ENCODE results near the gene LIN28A.

- TF ChIP-seq CTCF (IDR thresholded peaks at IDR 0.05; ENCODE audit: low read depth, low read length, missing input control) (no peak), GABPA (IDR thresholded peaks at IDR 0.05 in 1 of 2, conservative IDR thresholded peaks at IDR 0.05 in 1 of 2) (no peak), HNF4A (conservative IDR thresholded peaks at IDR 0.05) (no peak), TAF1 (conservative IDR thresholded peaks at IDR 0.05) (no peak), RXRA (IDR thresholded peaks at IDR 0.05) (no peak), REST (IDR thresholded peaks at IDR 0.05) (no peak), SP1 (IDR thresholded peaks at IDR 0.05) (no peak), ZBTB33 (IDR thresholded peaks at IDR 0.05) (no peak), JUND (IDR thresholded peaks at IDR 0.05) (no peak), EGR1 (IDR thresholded peaks at IDR 0.05; ENCODE audit: low read depth in 2 of 2) (no peak), RAD21 (IDR thresholded peaks at IDR 0.05) (no peak), ATF3 (IDR thresholded peaks at IDR 0.05) (no peak)
Observed at GRCh38 chr1:26364956-26365355, 45.7 kb upstream of the LIN28A start.

Measured in liver (tissue), 3 donors.